ENCODE results near the gene TEX44. TPM values are rescaled to one million over a fixed set of nuclear protein-coding genes. Genes with fewer than 3 reads are reported as not detected.
A peak's percentile ranks its signal among the peaks of the same experiment; 100 is the strongest.

TEX44 gene
- total RNA-seq, 1 donor from 2014 or later: not detected

GRCh38 chr2:231633241-231633976 lies 40.7 kb downstream of the TEX44 start:
- no peak for DNase-seq (ENCODE audit: low spot score)

GRCh38 chr2:231634412-231634811 lies 41.7 kb downstream of the TEX44 start:
- DNase-seq (ENCODE audit: low spot score): no peak

GRCh38 chr2:231634951-231635875 lies 42.5 kb downstream of the TEX44 start:
- DNase-seq (ENCODE audit: low spot score): no peak

- DNase-seq (ENCODE audit: low spot score): no peak
These were observed 47.6 kb downstream of the TEX44 start for GRCh38 chr2:231640241-231640640.

- no peak for DNase-seq (ENCODE audit: low spot score)
These were observed 48.0 kb downstream of the TEX44 start for GRCh38 chr2:231640641-231641111.

GRCh38 chr2:231642631-231643494 lies 50.2 kb downstream of the TEX44 start:
- DNase-seq (ENCODE audit: low spot score): peak; percentile 90

GRCh38 chr2:231643495-231643888 lies 50.8 kb downstream of the TEX44 start:
- no peak for DNase-seq (ENCODE audit: low spot score)

Other genes with a start within 250 kb of the TEX44 start
- gene B3GNT7, start 197.2 kb upstream of the TEX44 start, total RNA-seq: 2.2 TPM
- gene NCL, start 128.4 kb upstream of the TEX44 start, total RNA-seq: 566 TPM
- gene NMUR1, start 62.4 kb upstream of the TEX44 start, total RNA-seq: 2.0 TPM
- gene PTMA, start 115.7 kb downstream of the TEX44 start, total RNA-seq: 1,016 TPM
- 18.5 TPM for gene PDE6D, start 188.4 kb downstream of the TEX44 start, total RNA-seq
- 47.7 TPM for gene COPS7B, start 193.6 kb downstream of the TEX44 start, total RNA-seq

Data from ureter (tissue), 1 donor.